ENCODE results near the gene COLEC12.
"Not testable (repeated sequence)": the region's sequence is repeated elsewhere in the genome, so short reads cannot be mapped to it uniquely, and the experiment has no call there.

COLEC12 gene

DNA sequence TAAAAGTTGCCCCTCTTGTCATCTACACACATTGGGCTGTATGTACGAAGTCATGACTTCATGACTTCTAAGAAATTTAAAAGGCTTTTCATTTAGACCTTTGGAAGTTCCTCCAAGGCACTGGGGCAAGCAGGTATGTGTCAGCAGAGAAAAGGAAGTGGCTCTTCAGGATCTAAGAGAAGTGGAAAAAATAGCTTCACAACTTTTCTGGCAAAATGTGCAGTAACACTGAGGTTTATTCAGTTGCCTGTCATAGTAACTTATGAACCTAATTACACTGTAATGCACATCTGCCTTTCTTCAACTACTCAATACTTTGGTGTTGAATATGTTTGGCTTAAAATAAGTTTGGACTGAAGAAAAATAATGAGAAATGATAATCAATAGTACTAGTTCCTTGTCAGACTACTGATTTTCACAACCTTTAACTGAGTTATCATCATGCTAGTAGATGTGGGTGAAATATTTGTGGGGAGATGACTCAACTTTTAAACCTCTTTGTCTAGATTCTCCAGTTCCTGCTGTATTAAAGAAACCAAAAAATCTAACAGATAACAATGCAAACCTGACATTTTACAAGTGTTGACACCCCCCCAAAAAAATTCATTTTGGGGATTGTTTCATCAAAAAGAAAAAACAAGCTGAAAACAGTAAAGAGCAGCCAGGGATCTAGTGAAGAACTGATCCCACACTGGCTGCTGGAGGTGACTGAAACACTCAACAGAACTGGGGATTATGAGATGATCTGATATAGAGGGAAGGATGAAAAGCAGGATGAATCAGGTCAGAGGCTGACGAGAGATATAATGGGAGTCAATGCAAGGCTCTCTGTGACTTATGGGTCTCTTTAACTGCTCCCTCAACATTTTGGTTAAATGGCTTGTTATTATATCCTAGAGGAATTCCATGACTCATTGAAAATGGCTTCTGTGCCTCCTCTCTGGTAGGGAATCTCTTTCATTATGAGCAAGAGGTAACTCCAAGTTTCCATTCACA lies 84.6 kb downstream of the COLEC12 start:
- in situ Hi-C loops (cut with MboI; ENCODE audit: low sequenced_read_pairs) = no loop called here

DNA sequence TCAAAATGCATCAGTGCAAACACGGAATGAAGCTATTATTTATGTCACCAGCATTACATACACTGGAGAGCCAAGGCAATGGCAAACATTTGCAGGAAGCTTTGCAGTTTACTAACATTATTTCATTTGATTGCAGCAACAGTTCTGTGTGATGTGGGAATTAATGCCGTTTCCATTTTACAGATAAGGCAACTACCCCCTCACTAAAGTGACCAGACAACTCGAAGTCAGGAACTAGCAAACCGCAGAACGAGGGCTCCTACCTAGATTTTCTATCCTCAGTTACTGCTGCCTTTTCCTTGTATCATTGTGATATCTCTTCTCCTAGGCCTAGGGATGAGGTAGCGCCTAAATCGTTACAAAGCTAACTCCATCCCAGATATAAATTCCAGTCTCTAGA lies 85.5 kb downstream of the COLEC12 start:
- in situ Hi-C loops (cut with MboI; ENCODE audit: low sequenced_read_pairs) = no loop called here

DNA sequence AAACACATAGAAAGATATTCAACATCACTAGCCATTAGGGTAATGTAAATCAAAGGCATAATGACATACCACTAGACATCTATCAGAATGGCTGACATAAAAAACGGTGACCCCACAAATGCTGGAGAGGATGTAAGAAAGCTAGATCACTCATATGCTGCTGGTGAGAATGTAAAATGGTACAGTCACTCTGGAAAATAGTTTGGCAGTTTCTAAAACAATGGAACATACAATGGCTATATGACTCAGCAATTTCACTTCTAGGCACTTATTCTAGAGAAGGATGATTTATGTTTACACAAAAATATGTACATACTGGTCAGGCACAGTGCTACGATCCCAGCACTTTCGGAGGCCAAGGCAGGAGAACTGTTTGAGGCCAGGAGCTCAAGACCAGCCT lies 87.3 kb downstream of the COLEC12 start:
- in situ Hi-C loops (cut with MboI; ENCODE audit: low sequenced_read_pairs) = no loop called here

DNA sequence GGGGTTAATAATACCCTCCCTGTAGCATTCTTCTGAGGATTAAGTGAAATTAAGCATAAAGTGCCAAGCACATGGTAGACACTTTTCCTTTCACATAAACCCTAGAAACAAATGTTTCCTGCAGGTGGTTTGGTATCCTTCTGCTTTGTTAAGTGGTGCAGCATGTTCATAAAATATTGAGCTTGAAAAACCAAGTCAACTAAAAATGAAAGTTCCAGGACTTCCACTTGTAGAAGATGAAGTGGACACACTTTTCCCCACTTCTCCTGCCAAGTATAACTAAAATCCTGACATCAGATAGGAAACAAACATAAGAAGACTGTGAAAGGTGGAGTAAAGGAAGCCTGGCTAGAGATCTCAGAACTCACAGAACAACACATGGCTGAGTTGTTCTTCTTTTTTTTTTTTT lies 90.5 kb downstream of the COLEC12 start:
- in situ Hi-C loops (cut with MboI; ENCODE audit: low sequenced_read_pairs) = no loop called here

DNA sequence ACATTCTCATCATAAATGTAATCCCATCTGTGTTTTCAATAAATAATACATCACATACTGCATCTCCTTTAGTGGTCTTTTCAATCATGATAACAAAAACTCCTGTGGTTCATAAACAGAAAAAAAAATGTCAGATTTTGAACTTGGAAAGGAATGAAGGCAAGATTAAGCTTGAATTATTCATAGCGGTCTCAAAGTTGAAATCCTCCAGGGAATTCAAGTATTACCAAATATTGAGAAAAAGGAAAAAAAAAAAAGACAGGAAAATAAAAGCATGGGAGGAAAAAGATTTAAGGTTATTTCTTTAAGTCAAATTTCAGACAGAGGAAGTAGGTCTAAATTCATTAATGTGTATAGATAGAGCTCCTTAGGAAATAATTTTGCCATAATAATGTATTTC lies 92.1 kb downstream of the COLEC12 start:
- in situ Hi-C loops (cut with MboI; ENCODE audit: low sequenced_read_pairs) = no loop called here

DNA sequence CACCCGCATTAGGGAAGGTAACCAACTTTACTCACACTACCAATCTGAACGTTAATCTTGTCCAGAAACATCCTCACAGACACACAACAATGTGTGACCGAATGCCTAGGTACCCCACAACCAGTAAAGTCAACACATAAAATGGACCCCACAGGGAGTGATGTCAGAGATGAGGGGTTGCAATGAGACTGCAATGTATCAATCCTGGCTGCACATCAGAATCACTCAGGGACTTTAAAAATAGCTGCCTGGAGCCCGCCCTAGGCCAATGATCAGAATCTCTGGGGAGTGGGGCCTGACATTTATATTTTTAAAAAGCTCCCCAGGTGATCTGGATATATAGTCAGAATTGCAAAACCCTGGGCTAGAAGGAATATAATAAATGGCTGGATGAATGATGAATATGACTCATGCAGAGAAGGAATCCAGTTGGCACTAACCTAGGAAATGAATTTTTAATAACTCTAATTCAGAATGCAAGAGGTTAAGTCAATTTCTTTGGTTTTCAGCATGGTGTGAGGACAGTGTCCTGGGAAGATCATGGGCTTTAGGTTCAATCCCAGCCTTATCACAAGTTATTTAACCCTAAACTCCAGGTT lies 92.8 kb downstream of the COLEC12 start:
- in situ Hi-C loops (cut with MboI; ENCODE audit: low sequenced_read_pairs) = no loop called here

DNA sequence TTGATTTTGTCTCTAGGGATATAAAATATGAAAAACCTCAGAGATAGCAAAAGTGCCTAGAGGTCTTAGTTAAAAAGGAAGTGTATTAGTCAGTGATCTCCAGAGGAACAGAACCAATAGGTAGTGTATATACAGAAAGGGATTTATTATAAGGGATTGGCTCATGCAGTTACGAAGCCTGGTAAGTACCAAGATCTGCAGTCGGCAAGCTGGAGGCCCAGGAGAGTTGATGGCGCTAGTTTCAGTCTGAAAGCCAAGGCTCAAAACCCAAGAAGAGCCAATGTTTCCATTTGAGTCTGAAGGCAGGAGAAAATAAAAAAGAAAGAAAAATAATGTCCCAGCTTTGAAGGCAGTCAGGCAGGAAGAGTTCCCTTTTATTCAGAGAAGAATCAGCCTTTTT lies 93.3 kb downstream of the COLEC12 start:
- in situ Hi-C loops (cut with MboI; ENCODE audit: low sequenced_read_pairs) = no loop called here

DNA sequence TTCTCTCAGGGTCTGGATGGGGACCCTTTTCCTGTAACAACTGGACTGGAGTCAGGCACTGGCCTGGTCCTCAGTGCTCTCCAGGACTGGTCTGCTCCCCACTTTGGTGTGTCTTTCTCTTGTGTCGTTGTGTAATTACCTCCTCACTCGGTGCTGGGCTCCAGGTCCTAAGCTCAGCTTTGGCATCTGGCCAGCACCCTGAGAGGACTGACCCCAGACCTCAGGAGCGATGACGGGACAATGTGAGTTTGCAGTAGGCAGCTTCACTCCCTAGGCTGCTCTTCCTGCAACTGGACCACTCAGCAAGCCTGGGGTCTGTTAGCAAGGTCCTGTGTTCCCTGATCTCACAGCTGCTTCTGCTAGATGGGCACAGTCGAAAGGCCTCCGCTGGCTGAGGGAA lies 93.8 kb downstream of the COLEC12 start:
- in situ Hi-C loops (cut with MboI; ENCODE audit: low sequenced_read_pairs) = no loop called here

DNA sequence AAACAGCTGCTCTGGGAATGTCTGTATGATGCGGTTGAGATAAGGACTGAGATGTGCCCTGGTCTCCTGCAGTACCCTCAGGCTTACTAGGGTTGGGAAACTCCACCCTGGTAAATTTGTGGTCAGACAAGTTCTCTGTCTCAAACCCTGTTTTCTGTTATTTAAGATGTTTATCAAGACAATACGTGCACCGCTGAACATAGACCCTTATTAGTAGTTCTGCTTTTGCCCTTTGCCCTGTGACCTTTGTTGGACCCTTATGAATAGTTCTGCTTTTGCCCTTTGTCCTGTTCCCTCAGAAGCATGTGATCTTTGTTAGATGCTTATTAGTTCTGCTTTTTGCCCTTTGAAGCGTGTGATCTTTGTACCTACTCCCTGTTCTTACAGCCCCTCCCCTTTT lies 95.5 kb downstream of the COLEC12 start:
- in situ Hi-C loops (cut with MboI; ENCODE audit: low sequenced_read_pairs) = not testable (repeated sequence)

DNA sequence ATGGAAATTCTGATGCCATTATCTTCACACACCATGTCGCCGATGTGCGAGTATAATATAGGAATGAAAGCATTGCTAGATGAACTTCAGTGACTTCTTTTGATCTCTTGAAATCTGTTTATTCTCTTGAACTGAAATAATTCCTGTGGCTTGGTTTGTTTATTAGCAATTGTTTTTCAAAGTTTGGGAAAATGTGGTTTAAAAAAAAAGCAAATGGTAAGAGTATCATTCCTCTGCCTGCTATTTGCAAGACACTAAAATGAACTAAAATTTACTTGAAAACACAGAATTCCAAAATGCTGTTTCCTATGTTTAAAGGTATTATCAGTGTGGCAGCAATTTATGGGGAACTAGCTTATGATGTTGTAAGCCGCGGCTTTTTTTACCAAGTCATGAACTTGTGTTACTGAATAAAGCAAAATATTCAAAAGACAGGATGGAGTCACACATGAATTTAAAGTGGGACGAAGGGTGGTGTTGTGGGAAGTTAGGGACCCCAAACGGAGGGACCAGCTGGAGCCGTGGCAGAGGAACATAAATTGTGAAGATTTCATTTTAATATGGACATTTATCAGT lies 96.4 kb downstream of the COLEC12 start:
- in situ Hi-C loops (cut with MboI; ENCODE audit: low sequenced_read_pairs) = no loop called here

DNA sequence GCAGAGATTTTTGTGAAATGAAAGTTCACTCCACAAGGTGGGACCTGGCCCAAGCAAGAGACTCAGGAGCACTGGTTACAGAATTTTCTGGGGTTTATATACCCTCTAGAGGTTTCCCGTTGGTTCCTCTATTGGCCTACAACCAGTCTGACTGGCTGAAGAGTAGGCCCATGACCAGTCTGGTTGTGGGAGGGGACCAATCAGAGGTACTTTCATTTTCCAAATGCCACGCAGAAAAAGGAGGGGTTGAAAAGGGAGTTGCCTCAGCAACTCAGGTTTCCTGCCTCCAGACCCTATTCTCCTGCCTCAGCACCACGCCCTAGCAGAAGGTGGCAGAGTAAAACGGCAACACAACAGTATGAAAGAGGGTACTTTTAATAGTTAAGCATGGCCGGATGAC lies 98.4 kb downstream of the COLEC12 start:
- in situ Hi-C loops (cut with MboI; ENCODE audit: low sequenced_read_pairs) = no loop called here

DNA sequence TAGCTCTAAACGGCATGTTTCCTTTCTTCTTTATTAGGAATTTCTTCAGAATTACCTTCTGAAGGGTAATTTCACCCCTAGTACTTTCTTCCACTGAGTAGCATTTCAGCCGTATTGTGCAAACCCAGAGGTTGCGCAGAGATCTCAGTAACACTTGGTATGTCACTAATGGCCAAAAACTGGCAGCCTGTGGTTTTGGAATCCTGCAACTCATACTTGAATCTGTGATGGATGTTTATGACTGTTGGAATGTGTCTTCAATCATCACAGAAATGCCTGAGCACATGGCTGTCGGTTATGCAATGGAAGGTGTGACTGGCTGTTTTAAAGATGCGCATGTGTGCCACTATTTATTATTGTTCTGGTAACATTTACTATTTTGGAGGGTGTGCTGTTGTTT lies 100.0 kb downstream of the COLEC12 start:
- in situ Hi-C loops (cut with MboI; ENCODE audit: low sequenced_read_pairs) = no loop called here

DNA sequence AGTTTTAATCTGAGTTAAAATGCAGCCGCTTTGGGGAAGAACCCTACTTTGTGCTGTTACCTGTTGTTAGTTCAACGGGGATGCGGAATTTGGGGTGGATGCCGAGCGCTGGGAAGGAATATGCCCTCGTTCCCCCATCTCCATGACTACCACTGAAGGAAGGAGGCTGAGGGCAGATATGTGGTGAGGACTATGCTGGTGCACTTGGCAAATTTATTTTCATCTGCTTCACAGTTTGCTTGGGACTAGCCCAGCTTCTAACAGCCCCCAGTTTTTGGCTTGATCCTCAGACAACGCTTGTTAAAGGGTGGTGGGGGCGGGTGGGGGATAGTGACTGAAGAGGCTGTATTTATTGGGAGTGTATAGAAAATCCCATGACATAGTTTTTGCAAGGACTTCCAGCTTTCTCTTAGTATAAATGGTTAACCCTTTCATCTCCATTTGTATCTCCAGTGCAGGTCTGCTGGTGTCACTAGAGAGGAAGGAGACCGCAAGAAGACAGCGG lies 100.8 kb downstream of the COLEC12 start:
- in situ Hi-C loops (cut with MboI; ENCODE audit: low sequenced_read_pairs) = no loop called here

DNA sequence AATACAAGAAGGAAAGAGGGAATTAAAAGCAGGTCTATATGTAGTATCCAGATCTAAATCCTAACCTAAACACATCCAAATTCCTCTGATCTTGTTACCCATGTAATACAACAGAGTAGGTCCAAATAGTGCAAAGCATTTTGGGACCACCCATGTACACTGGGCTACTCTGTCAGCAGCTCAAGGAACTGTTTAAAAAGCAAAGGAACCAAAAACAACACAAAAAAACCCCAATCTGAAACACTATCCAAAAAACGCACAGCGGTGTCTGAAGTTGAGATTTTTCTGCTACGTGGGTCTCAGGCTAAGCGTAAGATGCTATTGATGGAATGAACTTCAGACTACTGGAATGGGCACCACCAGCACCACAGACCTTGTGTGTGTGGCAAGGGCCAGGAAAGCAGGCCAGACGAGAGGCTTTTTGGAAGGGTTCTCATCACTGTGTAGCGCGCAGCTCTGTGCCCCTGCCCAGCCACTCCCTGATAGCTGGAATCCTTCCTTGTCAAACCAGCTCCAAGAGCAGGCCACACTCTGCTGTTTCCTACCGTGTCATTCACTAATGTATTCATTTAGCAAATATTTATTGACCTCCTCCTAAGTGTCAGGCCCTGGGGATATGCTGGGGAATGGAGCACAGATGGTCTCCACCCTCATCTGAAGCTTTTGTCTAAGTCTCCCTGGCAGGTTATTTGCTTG lies 101.4 kb downstream of the COLEC12 start:
- in situ Hi-C loops (cut with MboI; ENCODE audit: low sequenced_read_pairs) = no loop called here

DNA sequence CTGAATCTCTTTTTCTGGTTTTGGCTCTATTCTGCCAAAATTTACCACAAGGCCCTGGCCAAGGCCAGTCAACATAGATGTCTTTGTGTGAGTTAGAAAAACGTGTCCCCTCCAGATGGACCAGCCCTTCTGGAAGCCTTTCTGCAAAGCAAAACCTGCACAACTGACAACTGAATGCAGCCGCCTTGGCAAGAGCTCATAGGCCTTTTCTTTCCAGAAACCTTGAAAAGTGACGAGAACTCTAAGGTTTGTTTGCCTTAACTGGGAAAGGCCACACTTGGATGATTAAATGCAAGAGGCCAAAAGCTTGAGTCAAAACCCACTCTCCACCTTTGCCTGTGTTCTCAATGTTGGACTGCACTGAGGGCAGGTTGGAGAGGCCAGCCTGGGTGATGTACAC lies 103.9 kb downstream of the COLEC12 start:
- in situ Hi-C loops (cut with MboI; ENCODE audit: low sequenced_read_pairs) = no loop called here

DNA sequence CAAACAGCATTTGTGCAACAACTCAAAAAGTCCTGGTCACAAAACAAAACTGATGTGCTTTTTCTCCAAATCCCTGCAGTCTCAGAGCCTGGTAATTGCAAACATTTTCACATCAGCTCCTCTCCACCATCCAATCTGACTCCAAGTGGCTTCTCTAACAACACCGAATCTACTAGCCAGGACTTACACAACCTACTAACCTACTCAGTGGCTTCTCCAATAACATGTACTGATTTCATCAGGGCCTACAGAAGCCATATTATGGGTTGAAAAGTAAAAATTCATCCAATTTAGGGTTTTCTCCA lies 104.3 kb downstream of the COLEC12 start:
- in situ Hi-C loops (cut with MboI; ENCODE audit: low sequenced_read_pairs) = no loop called here

DNA sequence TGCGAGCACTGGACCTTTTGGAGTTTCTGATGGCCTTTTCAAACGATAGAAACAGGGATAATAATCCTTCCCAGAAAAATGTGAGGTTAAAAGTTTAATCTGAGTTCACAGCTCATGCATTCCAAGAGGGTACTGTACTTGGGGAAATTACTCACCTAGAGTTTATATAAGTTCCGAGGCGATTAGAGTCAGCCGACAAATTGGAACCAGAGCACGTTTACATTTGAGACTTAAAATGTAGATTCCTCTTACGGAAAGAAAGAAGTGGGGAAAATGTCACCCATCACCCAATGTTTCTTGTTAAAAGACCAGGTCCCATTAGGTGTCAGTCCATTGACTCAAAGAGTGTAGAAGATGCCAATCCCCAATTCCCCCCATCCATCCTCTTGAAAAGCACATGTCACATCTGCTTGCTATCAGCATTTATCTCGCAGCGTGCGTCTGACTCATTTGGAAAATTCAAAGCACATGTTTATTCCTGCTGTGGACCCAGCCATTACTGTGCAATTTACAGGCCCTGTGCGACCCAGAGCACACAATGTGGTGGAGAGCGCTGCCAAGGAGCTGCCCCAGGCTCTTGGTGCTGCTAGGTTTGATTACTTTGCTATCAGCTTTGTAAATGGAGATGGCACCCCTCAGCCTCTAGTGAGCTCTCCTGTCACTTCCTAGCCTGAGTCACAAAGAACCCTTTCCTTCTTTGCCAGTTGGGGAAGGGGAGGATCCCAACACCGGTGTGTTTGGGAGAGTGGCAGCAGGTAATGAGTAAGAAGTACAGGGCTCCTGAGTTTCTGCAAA lies 104.8 kb downstream of the COLEC12 start:
- in situ Hi-C loops (cut with MboI; ENCODE audit: low sequenced_read_pairs) = no loop called here

DNA sequence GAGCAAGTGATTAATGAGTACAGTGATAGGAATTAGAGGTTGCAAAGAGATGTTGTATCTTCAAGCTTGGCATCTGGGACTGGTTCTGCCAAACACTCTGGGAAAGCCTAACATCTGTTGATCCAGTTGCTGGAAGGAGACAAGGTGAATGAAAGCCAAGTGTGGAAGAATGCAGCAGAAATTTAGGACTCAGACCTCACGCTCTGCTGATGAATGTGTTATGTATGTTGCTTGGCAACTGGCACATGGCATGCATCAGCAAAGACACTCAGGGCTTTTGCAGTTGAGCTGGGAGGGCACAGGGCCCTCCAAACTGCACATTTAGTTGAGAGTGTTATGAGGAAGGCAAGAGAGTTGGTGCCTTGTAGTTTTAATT lies 105.5 kb downstream of the COLEC12 start:
- in situ Hi-C loops (cut with MboI; ENCODE audit: low sequenced_read_pairs) = no loop called here

DNA sequence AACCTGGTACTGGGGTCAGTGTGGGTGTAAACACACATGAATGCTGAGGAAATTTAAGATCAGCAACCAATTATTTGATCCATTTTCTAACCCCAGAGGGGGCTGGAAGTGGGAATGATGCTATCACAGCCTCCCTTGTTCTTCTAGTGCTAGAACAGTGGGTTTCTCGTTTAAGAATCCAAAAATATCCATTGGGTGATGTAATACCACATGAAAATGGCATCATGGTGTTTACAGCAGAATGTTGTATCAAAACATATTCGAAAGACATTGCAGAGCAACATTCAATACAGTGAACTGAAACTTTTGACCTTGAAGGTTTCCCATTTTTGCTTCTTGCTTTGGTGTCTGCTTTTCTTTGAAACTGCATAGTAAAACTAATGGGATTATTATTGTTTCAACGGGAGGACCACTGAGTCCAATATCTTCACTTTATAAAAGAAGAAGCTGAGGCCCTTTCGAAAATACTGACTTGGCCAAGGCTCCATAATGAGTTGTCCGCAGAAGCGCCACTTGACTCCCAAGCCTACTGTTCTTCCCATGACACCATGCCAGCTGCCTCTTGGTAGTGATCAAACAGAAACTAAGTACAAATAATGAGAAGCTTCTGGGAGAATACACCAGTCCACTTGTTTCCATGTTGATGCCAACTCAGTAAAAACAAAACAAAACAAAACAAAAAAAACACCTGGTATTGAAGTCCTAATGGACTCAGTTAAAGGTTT lies 106.1 kb downstream of the COLEC12 start:
- in situ Hi-C loops (cut with MboI; ENCODE audit: low sequenced_read_pairs) = no loop called here

DNA sequence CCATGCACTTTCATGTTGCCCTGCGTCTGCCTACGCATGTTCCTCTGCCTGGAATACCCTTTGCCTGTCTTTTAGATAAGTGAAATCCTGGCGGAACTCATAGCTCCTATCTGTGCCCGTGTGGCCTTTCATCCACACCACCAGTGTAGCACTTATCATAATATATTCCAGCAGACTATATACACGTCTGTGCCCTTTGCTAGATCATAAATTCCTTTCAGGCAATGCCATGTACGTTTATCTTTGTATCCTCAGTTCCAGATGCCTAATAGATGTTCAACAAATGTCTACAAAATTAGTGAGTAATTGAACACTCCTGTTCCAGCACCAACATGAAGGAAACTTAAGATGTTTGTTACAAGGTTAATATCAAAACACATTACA lies 106.9 kb downstream of the COLEC12 start:
- in situ Hi-C loops (cut with MboI; ENCODE audit: low sequenced_read_pairs) = no loop called here
